Measurements from ENCODE around the gene WDFY1.
"Not testable (repeated sequence)": the region's sequence is repeated elsewhere in the genome, so short reads cannot be mapped to it uniquely, and the experiment has no call there.

Gene WDFY1

GRCh38 chr2:223890721-223891120 is 54.4 kb downstream of the WDFY1 start:
- no peak for DNase-seq

- DNase-seq, result no peak
These were observed 55.9 kb downstream of the WDFY1 start for GRCh38 chr2:223889229-223889628.

GRCh38 chr2:223888251-223888650 is 56.9 kb downstream of the WDFY1 start:
- no peak for DNase-seq

GRCh38 chr2:223887127-223887526 is 58.0 kb downstream of the WDFY1 start:
- DNase-seq, result no peak

GRCh38 chr2:223886726-223887125 is 58.4 kb downstream of the WDFY1 start:
- no peak for DNase-seq

- no peak for DNase-seq
These were observed 60.7 kb downstream of the WDFY1 start for GRCh38 chr2:223884399-223884798.

GRCh38 chr2:223882715-223883114 is 62.4 kb downstream of the WDFY1 start:
- no peak for DNase-seq

GRCh38 chr2:223880796-223881195 is 64.3 kb downstream of the WDFY1 start:
- DNase-seq, result no peak

- no peak for DNase-seq
These were observed 67.3 kb downstream of the WDFY1 start for GRCh38 chr2:223877721-223878410.

- DNase-seq, result no peak
These were observed 71.5 kb downstream of the WDFY1 start for GRCh38 chr2:223873672-223874071.

GRCh38 chr2:223872772-223873171 is 72.4 kb downstream of the WDFY1 start:
- DNase-seq, result not testable (repeated sequence)

- not testable (repeated sequence) for DNase-seq
These were observed 73.5 kb downstream of the WDFY1 start for GRCh38 chr2:223871661-223872060.

- no peak for DNase-seq
These were observed 74.1 kb downstream of the WDFY1 start for GRCh38 chr2:223870840-223871611.

GRCh38 chr2:223868005-223868404 is 77.1 kb downstream of the WDFY1 start:
- no peak for DNase-seq

- no peak for DNase-seq
These were observed 79.1 kb downstream of the WDFY1 start for GRCh38 chr2:223865907-223866508.

- no peak for DNase-seq
These were observed 80.0 kb downstream of the WDFY1 start for GRCh38 chr2:223865124-223865523.

GRCh38 chr2:223863491-223863890 is 81.6 kb downstream of the WDFY1 start:
- DNase-seq, result no peak

- DNase-seq, result no peak
These were observed 84.1 kb downstream of the WDFY1 start for GRCh38 chr2:223860809-223861738.

GRCh38 chr2:223859070-223859469 is 86.1 kb downstream of the WDFY1 start:
- DNase-seq, result no peak

GRCh38 chr2:223856584-223856983 is 88.6 kb downstream of the WDFY1 start:
- DNase-seq, result no peak

- DNase-seq, result no peak
These were observed 89.1 kb downstream of the WDFY1 start for GRCh38 chr2:223856021-223856420.

- no peak for DNase-seq
These were observed 89.7 kb downstream of the WDFY1 start for GRCh38 chr2:223855426-223855825.

- no peak for DNase-seq
These were observed 90.4 kb downstream of the WDFY1 start for GRCh38 chr2:223854741-223855140.

All from activated CD8-positive, alpha-beta memory T cell treated with anti-CD3 and anti-CD28 coated beads, Interleukin-2, amount 50 U/mL, for 4 hours (primary cell).